G401.6 (cell line): Measurements from ENCODE around the gene TMEM273.

ENCODE experiments used
- FAIRE-seq: peaks from 2 replicates; lab custom pipeline; 2012; peaks lifted over from hg19 to GRCh38; lab: Jason Lieb, UNC

Gene TMEM273

DNA sequence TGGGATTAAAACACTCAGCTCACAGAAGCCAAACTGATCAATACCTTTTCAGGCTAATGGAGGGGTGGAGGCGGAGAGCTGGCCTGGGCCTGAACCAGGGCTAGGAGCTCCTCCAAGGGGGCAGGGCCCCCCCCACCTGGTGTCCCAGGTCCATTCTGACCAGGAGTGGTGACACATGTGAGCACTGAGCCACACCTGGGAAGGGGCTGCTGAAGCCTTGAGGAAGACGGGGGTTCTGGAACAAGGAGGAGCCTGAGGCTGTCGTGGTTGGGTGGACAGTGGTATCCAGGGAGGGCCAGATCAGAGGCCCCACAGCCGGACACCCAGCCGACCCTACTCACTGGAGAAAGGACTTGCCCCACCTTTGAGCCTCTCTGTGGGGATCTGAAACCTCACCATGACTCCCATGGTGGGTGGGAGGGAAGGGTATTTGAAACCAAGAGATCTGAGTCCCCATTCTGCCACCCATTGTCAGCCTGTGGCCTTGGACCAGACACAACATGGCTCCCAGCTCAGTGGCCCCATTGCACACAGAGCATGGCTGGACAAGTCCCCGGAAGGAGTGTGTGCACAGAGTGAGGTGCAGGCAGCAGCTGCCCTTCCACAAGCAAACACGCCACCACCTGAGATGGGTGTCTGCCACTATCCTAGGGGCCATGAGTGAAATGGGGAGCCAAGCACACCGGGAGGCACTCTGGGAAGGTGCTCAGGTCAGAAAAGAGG, 12.4 kb downstream of the TMEM273 start:
- FAIRE-seq, result no peak

DNA sequence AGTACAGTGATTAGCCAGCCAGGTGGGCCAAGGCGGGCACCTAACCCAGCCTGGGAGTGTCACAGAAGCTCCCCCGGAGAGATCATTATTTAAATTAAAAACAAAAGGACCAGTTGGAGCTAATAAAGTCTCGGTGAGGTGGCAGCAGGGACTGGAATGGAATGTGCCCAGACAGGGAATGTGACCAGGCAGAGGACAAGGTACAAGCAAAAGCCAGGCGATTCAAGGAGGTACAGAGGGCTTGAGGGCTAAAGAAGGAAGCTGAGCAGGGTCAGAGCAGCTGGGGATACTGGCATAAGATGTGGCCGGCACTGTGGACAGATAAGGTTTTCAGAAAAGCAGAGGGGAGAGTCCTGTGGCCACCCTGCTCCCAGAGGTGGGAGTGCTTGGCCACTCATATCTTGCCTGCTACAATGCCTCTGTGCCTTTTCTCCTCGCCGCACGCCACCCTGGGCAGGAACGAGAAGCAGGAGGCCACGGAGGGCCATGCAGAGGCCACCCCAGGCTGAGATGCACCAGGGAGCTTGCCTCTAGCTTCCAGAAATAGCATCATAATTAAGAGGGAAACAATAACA, 13.2 kb downstream of the TMEM273 start:
- FAIRE-seq, result no peak

DNA sequence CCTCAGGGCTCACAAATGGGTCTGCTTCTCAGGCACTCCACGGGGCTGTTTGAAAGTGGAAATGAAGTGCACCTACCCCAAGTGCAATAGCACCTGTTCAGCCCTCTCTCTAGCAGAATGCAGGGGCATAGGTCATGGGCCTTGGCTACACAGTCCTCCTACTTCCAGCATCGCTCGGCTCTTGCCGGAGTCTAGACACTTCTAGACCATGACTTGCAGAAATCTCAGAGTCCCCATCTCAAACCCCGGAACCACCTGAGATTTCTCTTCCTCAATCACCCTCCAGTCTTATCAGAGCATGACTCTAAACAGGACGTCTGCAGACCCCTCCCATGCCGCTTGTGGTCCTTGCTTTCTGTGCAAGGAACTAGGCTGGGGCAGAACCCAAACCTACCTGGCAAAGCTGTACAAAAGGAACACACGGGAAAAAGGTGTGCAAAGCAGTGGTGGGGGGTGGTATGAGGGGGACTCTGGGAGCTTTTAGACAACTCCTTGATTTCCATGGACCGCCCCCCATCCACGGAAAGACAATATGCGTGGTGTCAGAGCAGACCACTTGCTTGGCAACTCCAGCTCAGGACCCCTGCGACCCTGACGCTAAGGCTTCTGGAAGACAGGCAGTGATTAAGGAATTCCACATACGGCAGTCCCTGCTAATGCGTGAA, 13.8 kb downstream of the TMEM273 start:
- FAIRE-seq, result no peak

DNA sequence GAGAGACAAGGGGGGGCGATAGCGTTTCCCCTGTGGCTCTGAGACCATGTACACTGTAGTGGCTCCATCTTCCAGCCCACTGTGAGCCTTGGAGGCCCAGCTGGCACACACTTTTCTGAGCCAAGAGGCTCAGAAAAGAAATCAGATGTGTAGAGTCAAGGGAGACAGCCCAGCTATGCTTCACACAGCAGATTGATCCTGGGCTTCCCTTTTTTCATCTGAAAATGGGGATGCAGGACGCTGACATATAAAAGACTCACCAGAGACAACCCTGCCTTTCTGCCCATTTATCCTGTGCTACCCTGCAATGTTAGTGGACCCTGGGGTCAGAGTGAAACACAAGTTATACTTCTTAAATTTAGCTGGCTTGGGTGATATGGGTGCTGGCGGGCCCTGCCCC, 14.3 kb downstream of the TMEM273 start:
- no peak for FAIRE-seq

DNA sequence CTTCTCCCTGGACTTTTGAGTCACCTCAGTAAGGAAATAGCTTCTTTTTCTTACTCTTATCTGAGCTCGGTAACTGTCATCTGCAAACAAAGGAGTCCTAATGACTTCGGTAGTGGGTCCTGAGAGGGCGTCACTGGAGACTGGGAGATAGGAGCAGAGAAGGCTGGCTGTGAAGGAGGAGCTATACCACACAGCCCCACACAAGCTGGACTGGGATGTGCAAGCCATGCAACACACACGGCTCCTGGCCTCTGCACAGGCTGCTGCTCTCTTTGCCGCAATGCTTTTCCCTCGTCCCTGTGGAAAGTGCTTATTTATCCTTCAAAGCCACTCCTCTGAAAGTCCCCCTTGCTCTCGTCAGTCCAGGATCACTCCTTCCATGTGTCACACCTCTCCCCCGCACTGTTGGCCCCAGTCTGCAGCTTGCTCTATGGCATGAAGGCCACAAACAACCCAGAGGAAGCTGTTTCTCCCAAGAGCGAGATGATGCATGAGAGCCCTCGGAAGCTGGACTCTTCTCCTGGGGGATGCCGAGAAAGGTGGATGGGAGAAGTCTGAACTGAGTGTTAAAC, 14.9 kb downstream of the TMEM273 start:
- no peak for FAIRE-seq

DNA sequence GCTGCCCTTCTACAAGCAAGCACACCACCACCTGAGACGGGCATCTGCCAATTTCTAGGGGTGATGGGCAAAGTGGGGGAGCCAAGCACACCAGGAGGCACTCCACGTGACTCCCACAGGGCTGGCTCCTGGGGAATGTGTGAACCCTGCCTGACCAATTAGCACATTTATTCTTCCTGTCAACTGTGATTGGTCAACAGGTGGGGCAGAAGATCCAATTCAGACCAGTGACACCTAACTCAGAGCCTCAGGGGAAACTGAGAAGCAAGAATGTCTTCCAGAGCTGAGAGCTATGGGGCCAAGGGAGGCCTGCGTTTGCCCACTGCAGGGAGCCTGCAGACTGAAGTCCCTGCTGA, 15.4 kb downstream of the TMEM273 start:
- FAIRE-seq, result no peak

DNA sequence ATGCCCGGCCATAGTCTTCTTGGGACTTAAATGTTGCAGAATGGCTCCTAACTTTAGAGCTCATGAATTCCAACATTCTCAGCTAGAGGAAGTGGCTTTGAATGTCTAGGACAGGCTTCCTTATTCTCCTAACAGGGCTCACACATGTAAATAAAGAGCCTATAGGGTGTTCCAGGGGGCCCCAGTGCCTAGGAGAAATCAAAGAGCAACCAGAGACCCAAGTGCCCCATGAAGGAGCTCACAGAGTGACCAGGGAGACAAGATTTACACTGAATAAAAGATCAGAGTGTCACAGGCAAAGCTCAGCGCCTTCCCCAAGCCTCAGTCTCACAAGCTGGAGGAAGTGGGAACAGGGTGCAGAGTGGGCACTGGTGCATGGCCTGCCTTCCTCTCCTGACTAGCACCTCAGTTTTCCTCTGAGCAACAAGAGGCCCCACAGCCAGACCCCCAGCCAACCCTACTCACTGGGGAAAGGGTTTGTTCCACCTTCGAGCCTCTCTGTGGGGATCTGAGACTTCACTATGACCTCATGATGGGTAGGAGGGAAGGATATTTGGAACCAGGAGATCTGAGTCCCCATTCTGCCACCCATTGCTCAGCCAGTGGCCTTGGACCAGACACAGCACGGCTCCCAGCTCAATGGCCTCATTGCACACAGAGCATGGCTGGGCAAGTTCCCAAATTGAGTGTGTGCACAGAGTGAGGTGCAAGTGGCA, 16.0 kb downstream of the TMEM273 start:
- no peak for FAIRE-seq

DNA sequence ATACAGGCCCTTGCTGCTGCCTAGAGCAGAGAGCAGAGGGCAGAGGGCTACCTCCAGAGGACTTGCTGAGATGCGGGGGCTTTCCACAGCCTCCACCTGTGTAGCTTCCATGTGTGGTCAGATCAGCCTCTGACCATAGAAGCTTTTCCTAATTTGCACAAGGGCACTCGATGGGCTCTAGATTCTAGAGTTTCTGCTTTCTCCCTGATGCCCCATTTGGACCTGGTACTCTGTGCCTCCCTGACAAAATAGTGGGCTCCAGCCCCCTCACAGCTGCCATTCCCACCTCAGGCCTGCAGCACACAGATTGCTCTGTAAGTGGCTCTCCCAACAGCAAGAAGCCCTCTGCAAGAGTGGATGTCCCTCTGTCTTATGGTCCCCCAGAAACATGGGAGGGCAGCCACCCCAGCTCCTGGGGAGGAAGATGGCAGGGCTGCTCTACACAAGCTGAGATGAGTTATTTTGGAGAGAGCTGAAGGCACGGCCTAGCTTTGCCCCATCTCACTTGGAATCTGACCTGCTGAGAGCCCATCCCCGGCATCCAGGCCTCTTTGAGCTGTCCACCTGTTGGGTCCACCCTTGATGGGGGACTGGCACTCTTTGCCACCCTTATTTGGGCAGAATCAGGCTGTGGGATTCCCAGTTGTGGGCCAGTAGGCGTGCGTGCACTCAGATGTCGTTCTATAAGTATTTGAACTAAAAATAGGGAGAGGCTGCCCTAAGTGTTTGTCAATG, 16.7 kb downstream of the TMEM273 start:
- no peak for FAIRE-seq

DNA sequence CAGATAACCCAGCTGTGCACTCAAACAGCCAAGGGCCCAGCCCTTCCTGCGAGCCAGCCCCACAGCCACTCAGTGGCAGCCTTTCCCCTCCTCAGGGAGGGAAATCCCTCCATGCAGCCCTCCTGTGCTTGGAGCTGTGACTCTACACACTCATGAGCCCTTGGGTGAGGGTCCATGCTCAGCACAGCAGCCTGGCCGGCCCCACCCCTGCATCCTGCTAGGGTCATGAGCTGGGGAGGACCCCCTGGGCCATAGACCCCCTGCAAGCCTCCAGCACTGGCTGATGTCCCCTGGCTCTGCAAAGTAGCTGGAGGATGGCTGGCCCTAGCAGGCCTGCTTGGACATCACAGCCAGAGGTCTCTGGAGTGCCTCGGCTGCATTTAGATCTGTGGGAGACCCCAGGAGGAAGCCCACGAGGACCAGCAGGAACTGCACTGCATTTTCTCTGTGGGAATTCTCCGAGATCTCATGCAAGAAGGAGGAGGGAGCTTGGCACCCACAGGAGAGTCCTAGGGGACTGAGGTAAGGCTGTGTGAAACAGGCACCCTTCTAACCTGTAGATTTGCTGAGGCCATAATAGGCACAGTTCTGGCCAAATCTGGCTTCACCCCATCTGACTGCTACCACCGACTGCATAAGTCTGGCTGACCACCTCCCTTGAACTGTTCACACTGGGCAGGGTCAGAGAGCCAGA, 17.4 kb downstream of the TMEM273 start:
- no peak for FAIRE-seq

DNA sequence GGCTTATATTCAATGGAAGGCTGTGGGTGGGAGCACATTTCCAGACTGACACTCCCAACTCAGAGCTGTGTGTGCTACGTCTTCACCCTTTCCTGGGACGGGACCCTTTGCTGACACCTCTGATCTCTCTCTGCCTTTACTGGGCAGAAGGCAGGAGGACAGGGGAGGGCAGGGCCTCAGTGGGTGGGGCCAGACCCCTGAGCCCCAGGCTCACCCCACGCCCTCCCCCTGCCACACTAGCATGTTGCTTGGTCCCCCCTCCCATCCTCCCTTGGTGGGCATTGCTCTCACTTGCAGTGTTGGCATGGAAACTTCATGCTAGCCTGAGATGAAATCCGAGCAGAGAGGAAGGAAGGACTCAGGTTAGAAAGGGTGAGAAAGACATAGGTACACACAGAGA, 18.4 kb downstream of the TMEM273 start:
- FAIRE-seq, result no peak

DNA sequence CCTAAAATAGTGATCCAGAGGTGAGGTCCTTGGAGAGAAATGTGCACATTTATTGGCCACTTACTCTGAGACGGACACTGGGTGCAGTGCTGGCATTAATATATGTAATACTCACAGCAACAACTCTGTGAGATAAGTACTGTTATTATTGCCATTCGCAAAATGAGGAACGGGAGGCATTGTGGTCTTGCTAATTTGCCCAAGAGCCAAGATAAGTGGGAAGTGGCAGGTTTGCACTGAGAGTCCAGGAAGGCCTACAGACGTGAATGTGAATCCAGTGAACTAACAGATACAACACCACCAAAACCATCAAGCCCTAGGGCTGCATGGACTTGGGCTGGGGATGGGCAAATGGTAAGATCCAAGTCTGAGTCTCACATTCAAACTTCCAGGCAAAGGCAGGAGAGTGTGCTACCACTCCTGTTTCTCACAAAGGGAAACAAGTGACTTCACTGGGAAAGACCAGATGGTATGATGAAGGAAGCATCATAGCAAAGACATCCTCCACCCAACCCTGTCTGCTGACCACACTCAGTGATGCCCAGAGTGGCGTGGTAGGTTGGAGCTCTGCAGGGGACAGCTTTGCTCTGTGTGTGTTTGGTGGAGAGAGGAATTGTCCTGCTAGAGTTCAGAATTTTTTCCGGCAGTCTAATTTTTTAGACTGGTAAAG, 19.2 kb downstream of the TMEM273 start:
- no peak for FAIRE-seq

DNA sequence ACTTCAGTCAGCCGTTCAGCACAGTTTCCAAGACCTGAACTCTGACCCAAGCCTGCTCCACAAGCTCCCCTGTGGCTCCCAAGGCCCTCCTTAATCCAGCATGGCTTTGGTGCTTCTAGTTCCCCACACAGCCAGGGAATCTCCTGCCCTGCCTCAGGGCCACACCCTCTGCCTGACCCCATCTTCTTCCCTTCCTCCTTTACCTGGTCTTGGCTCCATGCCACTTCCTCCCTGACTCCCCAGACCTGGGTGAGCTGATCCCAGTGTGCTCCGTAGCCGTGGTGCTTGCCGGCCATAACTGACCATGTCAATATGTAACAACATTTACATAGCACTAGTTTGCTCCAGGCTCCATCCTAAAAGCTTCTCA, 20.0 kb downstream of the TMEM273 start:
- FAIRE-seq, result no peak

DNA sequence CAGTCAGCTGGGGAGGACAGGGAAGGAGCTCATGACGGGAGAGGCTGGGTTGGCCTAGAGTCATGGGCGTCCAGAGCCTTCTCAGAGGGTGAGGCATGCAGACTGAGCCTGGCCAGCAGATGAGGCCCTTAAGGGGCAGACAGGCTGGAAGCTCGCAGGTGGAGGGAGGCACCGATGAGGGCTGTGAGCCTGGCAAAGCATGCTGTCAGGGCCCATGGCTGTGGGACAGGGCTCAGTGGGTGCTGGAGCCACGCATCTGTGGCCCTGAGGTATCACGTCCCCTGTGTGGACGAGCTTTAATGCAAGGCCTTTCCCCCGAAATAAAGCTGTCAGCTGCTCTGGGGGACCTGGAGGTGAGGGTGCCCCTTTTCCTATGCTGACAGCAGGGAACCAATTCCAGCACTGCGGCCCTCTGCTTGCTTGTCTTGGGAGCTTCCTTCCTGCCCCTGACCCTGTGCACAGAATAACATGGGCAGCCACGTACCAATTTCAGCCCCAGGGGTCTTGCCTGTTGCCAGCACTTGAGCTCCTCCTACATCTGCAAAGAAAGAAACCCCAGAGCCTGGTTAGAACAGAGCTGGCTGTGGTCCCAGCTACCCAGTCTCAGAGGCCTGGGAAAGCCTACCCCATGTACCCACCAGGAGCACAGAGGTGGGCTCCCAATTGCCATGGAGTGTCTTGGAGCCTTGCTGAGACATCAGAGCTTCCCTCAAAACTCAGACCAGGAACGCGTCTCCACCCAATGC, 20.6 kb downstream of the TMEM273 start:
- no peak for FAIRE-seq

DNA sequence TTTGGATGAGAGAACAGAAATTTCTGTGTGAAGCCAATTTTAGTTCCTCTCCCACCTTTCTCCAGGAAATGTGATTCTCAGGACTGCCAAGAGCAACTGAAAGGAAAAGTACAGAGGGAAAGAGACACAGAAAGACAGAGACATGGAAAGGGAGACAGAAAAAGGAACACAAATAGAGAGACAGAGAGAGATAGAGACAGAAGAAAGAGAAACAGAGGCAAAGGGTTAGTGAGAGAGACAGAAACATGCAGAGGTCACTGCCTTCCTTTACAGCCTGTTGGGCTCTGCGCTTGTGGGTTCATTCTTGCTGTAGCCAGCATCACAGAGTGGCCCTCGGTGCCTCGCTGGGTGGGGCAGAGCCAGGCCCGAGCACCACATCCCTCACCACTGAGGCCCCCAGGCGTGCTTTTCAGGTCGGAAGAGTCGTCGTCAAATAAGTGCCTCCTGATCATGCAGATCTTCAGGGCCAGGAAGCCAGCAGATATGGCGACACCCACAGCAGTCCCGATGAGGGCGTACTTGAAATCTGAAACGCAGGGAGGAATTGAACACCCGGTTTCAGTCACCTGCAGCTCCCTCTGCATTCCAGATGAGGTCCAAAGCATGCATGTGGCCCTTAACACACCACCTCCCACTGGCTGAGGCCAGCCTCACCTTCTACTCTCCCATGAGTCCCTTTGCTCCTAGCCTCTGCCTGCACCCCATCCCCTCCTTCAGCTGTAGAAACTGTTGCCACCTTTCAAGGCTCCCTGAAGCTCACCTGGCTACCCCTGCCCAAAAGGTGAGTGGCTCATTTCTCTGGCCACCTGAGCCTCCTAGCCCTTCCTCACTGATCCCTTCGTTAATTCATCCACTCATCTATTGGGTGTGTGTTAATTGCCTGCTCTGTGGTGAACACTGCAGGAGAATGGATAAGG, 21.4 kb downstream of the TMEM273 start:
- FAIRE-seq, result no peak

DNA sequence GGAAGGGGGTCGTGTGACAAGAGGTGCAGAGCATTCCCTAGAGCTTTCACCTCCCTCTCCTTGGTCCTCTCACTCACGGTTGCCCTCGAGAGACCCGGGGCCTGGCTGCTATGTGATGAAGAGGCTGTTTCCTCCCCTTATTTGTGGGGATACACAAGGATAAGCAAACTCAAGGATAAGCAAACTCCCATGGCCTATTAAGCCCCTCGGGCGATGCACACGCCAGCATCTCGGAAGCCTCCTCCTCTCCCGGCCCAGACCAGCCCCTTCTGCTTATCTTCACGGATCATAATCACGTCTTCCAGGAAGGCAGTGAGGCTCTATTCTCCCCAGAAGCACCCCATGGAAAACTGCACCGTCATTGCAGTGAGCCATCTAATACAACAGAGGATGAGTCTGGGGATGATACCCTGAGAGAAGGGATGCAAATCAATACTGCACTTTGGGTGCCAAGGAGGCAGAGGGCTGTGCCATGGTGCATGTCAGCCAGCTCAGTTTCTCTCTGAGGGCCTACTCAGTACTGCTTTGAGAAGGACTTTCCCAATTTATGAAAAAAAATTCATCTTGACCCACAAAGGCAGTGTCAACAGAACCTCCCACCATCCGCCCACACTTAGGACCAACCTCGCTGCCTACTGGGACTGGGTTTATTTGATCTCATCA, 22.2 kb downstream of the TMEM273 start:
- no peak for FAIRE-seq

DNA sequence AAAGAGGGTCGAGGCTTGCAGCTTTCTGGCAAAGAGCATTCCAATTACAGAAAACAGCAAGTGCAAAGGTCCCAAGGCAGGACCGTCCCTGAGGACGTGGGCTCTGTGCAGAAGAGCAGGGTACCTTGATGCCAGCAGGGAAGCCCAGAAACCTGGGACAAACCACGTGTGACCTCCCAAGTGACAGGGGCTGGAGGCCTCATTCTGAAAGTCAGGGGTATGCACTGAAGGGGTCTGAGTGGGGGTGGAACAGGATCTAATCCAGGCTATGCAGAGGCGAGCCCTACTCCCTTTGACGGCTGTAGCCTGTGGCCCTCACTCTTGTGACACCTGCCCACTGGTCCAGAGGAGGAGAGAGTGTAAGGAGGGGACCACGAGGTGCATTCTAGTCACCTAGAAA, 22.9 kb downstream of the TMEM273 start:
- FAIRE-seq, result no peak

DNA sequence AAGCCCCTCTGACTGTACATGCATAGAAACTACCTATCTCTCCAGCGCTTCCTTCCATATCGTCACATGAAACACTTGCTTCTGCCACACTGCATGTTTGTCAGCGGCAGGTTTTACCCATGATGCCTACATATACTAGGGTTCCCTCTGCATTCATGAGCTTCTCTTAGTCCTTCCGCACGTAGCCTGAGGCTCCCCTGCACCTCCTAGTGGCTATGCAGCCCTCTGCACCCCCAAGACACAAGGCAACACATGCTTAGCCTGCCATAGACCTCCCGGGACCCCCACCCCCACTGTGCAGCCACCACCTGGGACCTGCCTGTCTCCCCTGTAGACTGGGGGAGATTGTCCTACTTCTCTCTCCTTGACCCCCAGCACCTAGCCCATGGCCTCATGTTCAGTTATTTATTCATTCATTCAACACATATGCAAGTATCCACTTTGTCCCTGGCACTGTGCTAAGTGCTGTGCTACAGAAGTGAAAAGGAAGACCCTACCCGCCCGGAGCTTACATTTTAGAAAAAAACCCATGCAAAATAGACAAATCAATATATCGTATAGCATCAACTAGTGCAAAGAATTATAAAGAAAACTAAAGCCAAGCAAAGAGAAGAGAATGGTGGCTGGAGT, 23.5 kb downstream of the TMEM273 start:
- no peak for FAIRE-seq

DNA sequence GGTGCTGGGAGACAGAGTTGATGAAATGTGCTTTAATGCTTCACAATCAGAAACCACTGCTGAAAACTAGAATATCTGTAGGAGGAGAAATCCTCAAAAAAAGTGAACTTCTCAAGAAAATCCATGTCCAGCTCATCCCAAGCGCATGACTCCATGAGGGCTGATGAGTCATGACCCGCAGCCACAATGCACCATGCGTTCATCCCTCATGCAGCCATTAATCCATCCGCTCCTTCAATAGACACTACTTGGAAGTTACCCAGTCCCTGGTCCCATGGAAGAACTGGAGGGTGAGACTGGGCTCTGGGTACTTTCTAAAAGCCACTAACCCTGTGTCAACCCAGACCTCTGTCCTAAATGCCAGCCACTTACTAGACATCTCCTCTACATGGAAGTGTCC, 24.4 kb downstream of the TMEM273 start:
- no peak for FAIRE-seq
